ENCODE measurements around the gene IMP4.
"Not testable (repeated sequence)": the region's sequence is repeated elsewhere in the genome, so short reads cannot be mapped to it uniquely, and the experiment has no call there.

The IMP4 gene, protein sequence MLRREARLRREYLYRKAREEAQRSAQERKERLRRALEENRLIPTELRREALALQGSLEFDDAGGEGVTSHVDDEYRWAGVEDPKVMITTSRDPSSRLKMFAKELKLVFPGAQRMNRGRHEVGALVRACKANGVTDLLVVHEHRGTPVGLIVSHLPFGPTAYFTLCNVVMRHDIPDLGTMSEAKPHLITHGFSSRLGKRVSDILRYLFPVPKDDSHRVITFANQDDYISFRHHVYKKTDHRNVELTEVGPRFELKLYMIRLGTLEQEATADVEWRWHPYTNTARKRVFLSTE

GRCh38 chr2:130342533-130343275 is at the start of gene IMP4:
TSS of gene IMP4 (plus strand) at chr2:130342897. CDS start at chr2:130342933, 36 bp downstream.
- peak; percentile 99 for DNase-seq

DNA sequence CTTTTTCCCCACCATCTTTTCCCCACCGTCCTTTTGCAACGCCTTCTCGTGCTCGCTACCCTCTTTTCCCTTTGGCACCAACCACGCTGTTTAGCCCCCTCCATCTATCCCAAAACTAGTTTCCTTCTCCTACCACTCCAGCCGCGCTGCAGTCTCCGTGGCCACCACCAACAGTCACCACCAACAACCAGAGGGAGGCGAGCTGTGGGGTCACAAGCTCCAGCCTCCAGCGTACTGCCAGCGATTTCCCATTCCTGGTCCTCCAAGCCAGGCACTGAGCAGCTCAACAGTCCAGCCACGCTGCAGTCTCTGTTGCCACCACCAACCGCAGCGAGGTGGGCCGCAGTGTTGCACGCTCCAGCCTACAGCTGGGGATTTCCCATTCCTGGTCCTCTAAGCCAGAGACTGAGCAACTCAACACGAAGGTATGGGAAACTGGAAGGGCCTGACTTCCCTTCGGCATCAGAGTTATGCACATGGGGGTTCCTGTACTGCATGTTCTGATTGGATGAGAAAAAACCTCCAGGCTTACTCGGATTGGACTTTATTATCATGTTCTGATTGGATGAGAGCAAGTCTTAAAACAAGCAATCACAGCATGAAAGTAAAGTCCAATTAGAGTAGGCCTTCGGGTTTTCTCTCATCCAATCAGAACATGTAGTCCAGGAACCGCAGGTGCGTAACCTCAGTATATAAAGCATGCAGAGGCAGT is 42.3 kb upstream of the IMP4 start:
- DNase-seq = no peak

GRCh38 chr2:130300970-130301348 is 41.7 kb upstream of the IMP4 start:
- no peak for DNase-seq

DNA sequence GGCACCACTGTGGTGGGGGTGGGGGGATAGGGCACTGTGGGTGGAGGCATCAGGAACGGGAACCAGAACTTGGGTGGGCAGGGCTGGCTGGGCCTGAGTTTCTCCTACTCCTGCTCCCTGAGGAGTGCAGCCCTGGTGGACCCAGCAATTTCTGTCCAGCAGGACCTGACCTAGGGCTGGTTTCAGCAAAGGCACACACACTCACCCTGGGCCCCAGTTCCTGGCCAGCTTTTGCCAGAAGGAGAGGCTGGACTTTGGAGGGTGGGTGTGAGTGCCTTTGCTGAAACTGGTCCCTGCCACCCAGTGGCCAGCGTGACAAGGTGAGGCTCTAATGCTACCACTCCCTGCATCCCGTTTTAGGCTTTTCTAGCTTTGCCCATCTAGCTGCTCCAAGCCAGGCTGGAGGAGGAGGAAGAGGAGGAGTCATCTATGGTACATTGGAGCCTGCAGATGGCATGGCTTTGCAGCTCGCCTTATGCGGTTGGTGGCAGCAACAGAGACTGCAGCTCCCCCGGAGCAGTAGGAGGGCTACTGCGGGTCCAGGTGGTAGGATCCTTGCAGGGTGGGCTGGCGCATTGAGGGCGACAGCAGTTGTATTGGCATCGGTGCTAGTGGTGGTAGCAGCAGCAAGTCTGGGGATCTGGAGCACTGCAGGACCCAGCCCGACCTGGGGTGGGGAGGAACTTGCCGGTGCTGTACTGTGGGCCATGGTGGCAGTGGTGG is 40.4 kb upstream of the IMP4 start:
- no peak for DNase-seq

- no peak for DNase-seq
These were observed 39.5 kb upstream of the IMP4 start for GRCh38 chr2:130303169-130303568.

DNA sequence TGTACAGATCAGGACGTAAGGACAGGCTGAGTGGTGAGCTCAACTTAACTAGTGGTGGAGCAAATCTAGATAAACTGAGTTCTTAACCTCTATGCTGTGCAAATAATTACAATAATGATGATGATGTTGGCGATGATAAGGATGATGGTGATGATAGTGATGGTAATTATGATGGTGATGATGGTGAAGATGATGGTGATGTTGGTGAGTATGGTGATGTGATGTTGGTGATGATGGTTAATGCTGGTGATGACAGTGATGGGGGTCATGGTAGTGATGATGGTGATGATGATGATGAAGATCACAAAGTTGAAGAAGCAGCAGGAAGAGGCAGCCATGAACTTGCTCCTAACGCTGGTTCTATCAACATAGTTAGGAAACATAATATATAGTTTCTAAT is 38.0 kb upstream of the IMP4 start:
- DNase-seq = no peak

- no peak for DNase-seq
These were observed 34.8 kb upstream of the IMP4 start for GRCh38 chr2:130307850-130308249.

DNA sequence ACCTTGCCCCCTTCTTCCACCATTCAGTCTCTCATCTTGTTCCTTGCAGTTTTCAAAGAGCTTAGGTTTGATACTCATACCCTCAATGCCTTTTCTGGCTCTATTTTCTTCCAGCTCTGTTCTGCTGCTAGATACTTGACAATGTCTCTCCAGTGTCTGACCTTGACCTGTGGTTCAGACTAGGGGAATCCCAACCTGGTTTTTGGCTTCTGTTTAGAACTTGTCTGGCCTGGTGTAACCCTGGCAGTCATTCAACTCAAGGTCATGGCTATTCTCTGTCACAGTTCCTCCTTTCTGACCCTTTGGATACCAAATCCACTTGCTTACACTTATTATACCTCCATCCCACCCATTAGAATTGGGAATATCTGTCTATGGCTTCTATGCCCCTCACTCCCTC is 31.8 kb upstream of the IMP4 start:
- no peak for DNase-seq

- DNase-seq = no peak
These were observed 28.8 kb upstream of the IMP4 start for GRCh38 chr2:130313812-130314334.

GRCh38 chr2:130314377-130314776 is 28.3 kb upstream of the IMP4 start:
- no peak for DNase-seq

DNA sequence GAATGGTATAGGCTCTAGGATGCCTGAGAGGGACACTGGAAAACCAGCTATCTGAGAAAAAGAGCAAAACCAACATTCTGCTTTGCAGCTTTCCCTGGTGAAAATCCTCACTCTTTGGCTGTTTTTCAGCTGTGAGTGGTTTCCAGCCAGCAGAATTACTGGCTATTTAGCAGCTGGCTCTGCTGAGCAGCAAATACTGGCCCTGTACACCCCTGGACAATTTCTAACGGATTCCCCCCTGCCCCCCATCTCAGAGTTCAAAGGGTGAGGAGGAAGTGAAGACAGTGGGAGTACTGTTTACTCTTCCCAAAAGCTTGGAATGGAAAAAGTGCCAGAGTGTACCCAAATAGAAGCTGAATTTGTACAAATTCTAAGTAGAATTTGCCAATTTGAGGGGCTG is 26.1 kb upstream of the IMP4 start:
- no peak for DNase-seq

- no peak for DNase-seq
These were observed 23.8 kb upstream of the IMP4 start for GRCh38 chr2:130318906-130319305.

DNA sequence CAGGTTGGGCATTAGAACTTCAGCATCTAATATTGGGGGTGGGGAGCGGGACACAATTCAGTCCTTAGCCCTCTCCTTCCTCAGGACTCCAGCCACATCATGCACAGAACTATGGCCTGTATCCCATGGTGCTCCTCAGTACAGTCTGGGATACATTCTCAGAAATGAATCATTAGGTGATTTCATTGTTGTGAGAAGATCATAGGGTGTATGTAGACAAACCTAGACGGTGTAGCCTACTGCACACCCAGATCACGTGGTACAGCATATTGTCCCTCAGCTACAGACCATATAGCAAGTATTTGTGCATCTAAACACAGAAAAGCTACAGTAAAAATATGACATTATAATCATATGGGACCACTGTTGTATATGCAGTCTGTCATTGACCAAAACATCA is 23.2 kb upstream of the IMP4 start:
- DNase-seq = no peak

DNA sequence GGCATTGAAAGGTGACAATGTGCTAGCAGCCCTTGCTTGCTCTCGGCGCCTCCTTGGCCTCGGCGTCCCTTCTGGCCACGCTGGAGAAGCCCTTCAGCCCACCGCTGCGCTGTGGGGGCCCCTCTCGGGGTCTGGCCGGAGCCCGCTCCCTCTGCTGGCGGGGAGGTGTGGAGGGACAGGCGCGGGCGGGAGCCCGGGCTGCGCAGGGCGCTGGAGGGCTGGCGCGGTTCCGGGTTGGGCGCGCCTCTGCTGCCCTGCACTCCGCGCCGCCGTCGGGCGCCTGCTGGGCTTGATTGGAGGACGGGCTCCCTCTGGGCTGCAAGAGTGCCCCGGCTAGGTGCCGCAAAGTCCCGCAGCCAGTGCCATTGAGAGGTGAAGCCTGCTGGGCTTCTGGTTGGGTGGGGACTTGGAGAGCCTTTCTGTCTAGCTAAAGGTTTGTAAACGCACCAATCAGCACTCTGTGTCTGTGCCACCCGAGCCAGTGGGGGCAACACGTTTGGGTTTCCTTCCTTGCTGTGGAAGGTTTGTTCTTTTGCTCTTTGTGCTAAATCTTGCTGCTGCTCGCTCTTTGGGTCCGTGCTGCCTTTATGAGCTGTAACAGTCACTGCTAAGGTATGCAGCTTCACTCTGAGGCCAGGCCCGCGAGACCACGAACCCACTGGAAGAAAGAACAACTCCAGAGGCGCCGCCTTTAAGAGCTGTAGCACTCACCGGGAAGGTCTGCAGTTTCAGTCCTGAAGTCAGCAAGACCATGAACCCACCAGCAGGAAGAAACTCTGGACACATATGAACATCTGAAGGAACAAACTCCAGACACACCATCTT is 14.8 kb upstream of the IMP4 start:
- DNase-seq = no peak

DNA sequence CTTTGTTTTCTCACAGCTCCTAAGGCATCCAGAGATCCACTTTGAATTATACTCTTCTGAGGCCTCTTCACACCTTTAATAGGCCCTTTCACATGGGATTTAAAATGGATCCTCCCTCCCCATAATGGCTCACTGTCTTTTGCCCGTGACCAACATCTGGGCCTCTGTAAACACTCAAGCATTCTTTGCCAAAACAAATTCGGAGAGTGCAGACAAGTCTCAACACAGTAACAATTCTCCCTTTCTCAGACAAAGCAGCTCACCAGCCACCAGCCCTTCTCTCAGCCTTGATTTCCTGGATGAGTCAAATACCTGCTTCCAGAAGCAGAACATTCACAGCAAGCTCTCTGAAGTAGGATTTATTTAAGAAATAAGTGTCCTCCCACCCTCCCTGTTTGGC is 14.0 kb upstream of the IMP4 start:
- DNase-seq = peak; percentile 77

- peak; percentile 66 for DNase-seq
These were observed 10.2 kb upstream of the IMP4 start for GRCh38 chr2:130332271-130333073.

- DNase-seq = not testable (repeated sequence)
These were observed 9.4 kb upstream of the IMP4 start for GRCh38 chr2:130333253-130333652.

- no peak for DNase-seq
These were observed 8.7 kb upstream of the IMP4 start for GRCh38 chr2:130334026-130334425.

GRCh38 chr2:130335226-130335625 is 7.5 kb upstream of the IMP4 start:
- no peak for DNase-seq

DNA sequence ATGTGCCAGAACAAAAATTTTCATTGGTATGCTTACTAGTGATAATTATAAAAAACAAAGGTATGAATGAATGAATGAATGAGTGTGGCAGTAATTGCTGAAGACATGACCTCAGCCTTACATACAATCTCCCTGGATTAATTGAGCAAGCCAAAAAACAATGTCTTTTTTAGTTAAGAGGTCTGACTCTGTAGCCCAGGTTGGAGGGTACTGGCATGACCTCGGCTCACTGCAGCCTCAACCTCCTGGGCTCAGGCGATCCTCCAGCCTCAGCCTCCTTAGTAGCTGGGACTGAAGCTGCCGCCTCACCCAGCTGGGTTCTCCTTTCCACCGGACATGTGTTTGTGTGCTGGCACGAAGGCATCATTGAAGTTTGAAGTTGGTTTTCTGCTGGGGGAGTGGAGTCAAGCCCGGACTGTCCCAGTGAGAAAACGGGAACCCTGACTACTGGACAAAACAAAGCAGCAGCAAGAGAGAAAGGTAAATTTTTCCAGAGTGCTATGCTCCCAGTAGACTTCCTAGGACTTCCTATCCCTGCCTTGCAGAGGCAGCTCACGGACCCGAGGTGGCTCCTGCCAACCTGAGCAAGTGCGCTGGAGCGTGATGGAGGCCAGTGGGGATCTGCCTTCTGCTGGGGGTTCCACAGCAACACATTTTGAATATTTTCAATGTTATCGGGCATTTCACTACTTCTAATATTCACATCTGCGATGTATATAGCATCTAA is 6.4 kb upstream of the IMP4 start:
- no peak for DNase-seq
